Astrocyte (in vitro differentiated cells and primary cell): Measurements from ENCODE around the gene CCDC74A. TPM values are rescaled to one million over a fixed set of nuclear protein-coding genes. Genes with fewer than 3 reads are reported as not detected.
"Not testable (repeated sequence)": the region's sequence is repeated elsewhere in the genome, so short reads cannot be mapped to it uniquely, and the experiment has no call there.

Experiments
- DNase-seq: peaks from one replicate; pipeline ENCODE4 v3.0.0-alpha.2; 2010; ENCODE audit warnings: low read depth
- FAIRE-seq: peaks from 2 replicates; lab custom pipeline; 2011; peaks lifted over from hg19 to GRCh38; lab: Jason Lieb, UNC
- H2AFZ ChIP-seq: 2 replicates; pipeline ENCODE4 v1.6.0; 2012; ENCODE audit warnings: low read depth, low read length, inconsistent platforms
- H3K27ac ChIP-seq: 2 replicates; pipeline ENCODE4 v1.5.1; 2011; ENCODE audit warnings: low read depth, low read length, inconsistent platforms
- H3K27me3 ChIP-seq: 2 replicates; pipeline ENCODE4 v1.6.0; 2011; ENCODE audit warnings: low read length, inconsistent platforms; ENCODE audit not compliant: insufficient read depth
- H3K36me3 ChIP-seq: 2 replicates; pipeline ENCODE4 v1.5.1; 2011; ENCODE audit warnings: low read length, inconsistent platforms; ENCODE audit not compliant: insufficient read depth
- H3K4me1 ChIP-seq: 2 replicates; pipeline ENCODE4 v1.5.1; 2011; ENCODE audit warnings: low read length, inconsistent platforms; ENCODE audit not compliant: insufficient read depth
- H3K4me2 ChIP-seq: 2 replicates; pipeline ENCODE4 v1.6.0; 2012; ENCODE audit warnings: low read length, inconsistent platforms
- H3K4me3 ChIP-seq: 2 replicates; pipeline ENCODE4 v1.5.1; 2011; ENCODE audit warnings: low read depth, mild to moderate bottlenecking, low read length, inconsistent platforms; ENCODE audit not compliant: insufficient read depth
- H3K79me2 ChIP-seq: 2 replicates; pipeline ENCODE4 v1.6.0; 2012; ENCODE audit warnings: mild to moderate bottlenecking, low read length, inconsistent platforms; ENCODE audit not compliant: insufficient read depth
- H3K9ac ChIP-seq: 2 replicates; pipeline ENCODE4 v1.6.0; 2012; ENCODE audit warnings: mild to moderate bottlenecking, low read length, inconsistent platforms
- H3K9me3 ChIP-seq: 2 replicates; pipeline ENCODE4 v1.5.1; 2012; ENCODE audit warnings: low read depth, mild to moderate bottlenecking, low read length, inconsistent platforms; ENCODE audit not compliant: insufficient read depth
- H4K20me1 ChIP-seq: 2 replicates; pipeline ENCODE4 v1.6.0; 2012; ENCODE audit warnings: low read length, inconsistent platforms; ENCODE audit not compliant: insufficient read depth
- H3K27ac Mint-ChIP-seq: one replicate; pipeline ENCODE4 v1.8.0; 2021; ENCODE audit warnings: mild to moderate bottlenecking, mixed read lengths; ENCODE audit not compliant: unreplicated experiment
- H3K27me3 Mint-ChIP-seq: one replicate; pipeline ENCODE4 v1.8.0; 2021; ENCODE audit warnings: low read depth, mixed read lengths; ENCODE audit not compliant: unreplicated experiment
- H3K36me3 Mint-ChIP-seq: one replicate; pipeline ENCODE4 v1.8.0; 2021; ENCODE audit warnings: low read depth, mixed read lengths; ENCODE audit not compliant: unreplicated experiment
- H3K4me1 Mint-ChIP-seq: one replicate; pipeline ENCODE4 v1.8.0; 2021; ENCODE audit warnings: low read depth, mixed read lengths; ENCODE audit not compliant: unreplicated experiment
- H3K4me3 Mint-ChIP-seq: one replicate; pipeline ENCODE4 v1.8.0; 2021; ENCODE audit warnings: mild to moderate bottlenecking, moderate library complexity, mixed read lengths; ENCODE audit not compliant: unreplicated experiment
- H3K9me3 Mint-ChIP-seq: one replicate; pipeline ENCODE4 v1.8.0; 2021; ENCODE audit warnings: mild to moderate bottlenecking, mixed read lengths; ENCODE audit not compliant: unreplicated experiment
- EZH2 ChIP-seq: IDR thresholded peaks from 2 replicates; pipeline ENCODE4 v1.6.1; 2012; ENCODE audit warnings: mild to moderate bottlenecking, low read length, inconsistent platforms; ENCODE audit not compliant: insufficient read depth
- total RNA-seq: library from RNA; stranded (reverse); gene quantifications from 2 replicates; pipeline ENCODE4 v1.2.1, GENCODE V29; 2021
- TF ChIP-seq, protein P1 (sequence below): IDR thresholded peaks from 2 replicates; pipeline ENCODE4 v1.5.1; 2011; ENCODE audit warnings: low read depth, mild to moderate bottlenecking, inconsistent platforms, low read length, moderate library complexity; ENCODE audit not compliant: insufficient read depth

Gene CCDC74A
- total RNA-seq, 1 donor from 2014 or later, result 7.2 TPM

DNA sequence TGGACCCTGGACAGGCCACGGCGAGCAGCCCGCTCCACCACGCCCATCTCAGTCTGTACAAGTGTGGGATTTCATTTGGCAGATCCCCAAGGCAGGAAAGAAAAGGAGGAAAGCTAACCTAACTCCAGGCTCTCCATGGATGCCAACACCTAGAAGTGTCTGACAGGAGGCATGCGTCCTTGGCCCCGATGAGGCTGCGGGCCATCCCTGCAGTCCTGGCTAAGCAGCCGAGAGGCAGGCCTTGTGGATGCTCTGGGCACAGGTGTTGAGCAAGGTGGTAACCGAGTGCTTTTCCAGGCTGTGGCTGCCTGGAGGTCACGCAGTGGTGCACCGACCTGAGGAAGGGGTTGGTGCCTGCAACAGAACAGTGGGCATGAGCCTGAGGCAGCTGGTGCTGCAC lies 7.3 kb downstream of the CCDC74A start:
- not testable (repeated sequence) for H3K27me3 ChIP-seq, H3K27ac ChIP-seq, H3K27me3 Mint-ChIP-seq, H2AFZ ChIP-seq, H3K4me2 ChIP-seq, H3K4me3 Mint-ChIP-seq, H3K9me3 ChIP-seq, H3K4me1 Mint-ChIP-seq, DNase-seq, H3K36me3 ChIP-seq, H3K27ac Mint-ChIP-seq, FAIRE-seq, H3K9me3 Mint-ChIP-seq, H4K20me1 ChIP-seq, H3K9ac ChIP-seq, H3K4me3 ChIP-seq, H3K36me3 Mint-ChIP-seq, H3K4me1 ChIP-seq, H3K79me2 ChIP-seq

DNA sequence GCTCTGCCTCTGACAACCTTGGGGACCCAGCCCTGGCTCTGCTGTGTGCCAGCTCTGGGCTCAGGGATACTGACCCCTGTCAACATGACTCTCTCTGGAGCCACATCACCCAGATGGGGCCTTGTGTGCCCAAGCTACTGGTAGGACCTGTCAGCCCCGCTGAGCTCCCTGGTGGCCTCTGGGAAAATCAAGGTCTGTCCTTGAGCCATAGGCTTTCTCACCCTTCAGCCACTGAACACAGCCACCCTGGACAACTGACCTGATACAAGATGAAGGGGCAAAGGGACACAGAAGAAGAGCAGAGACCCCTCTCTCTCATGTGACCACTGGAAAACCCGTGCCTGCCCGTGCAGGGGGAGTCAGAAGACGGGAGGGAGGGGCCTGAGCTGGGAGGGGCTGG lies 7.8 kb downstream of the CCDC74A start:
- Mint-ChIP-seq H3K27me3 (peaks cover 3% of the 10 kb centered on the region), H3K27ac (no peak overlapping the region), H3K9me3 (no peaks in the 10 kb centered on the region), H3K4me1 (peaks cover 10% of the 10 kb centered on the region), H3K36me3 (no peaks in the 10 kb centered on the region), H3K4me3 (no peak overlapping the region)
- Histone ChIP-seq H4K20me1 (no peaks in the 10 kb centered on the region), H2AFZ (no peak overlapping the region), H3K9me3 (no peaks in the 10 kb centered on the region), H3K27ac (no peak overlapping the region), H3K4me3 (no peak overlapping the region), H3K36me3 (no peaks in the 10 kb centered on the region), H3K79me2 (no peaks in the 10 kb centered on the region), H3K4me1 (no peaks in the 10 kb centered on the region), H3K27me3 (no peaks in the 10 kb centered on the region), H3K9ac (no peak overlapping the region), H3K4me2 (no peak overlapping the region)
- DNase-seq (no peak), FAIRE-seq (no peak)
- TF ChIP-seq EZH2, result no peak
- TF ChIP-seq, protein P1, sequence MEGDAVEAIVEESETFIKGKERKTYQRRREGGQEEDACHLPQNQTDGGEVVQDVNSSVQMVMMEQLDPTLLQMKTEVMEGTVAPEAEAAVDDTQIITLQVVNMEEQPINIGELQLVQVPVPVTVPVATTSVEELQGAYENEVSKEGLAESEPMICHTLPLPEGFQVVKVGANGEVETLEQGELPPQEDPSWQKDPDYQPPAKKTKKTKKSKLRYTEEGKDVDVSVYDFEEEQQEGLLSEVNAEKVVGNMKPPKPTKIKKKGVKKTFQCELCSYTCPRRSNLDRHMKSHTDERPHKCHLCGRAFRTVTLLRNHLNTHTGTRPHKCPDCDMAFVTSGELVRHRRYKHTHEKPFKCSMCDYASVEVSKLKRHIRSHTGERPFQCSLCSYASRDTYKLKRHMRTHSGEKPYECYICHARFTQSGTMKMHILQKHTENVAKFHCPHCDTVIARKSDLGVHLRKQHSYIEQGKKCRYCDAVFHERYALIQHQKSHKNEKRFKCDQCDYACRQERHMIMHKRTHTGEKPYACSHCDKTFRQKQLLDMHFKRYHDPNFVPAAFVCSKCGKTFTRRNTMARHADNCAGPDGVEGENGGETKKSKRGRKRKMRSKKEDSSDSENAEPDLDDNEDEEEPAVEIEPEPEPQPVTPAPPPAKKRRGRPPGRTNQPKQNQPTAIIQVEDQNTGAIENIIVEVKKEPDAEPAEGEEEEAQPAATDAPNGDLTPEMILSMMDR, result no peak

DNA sequence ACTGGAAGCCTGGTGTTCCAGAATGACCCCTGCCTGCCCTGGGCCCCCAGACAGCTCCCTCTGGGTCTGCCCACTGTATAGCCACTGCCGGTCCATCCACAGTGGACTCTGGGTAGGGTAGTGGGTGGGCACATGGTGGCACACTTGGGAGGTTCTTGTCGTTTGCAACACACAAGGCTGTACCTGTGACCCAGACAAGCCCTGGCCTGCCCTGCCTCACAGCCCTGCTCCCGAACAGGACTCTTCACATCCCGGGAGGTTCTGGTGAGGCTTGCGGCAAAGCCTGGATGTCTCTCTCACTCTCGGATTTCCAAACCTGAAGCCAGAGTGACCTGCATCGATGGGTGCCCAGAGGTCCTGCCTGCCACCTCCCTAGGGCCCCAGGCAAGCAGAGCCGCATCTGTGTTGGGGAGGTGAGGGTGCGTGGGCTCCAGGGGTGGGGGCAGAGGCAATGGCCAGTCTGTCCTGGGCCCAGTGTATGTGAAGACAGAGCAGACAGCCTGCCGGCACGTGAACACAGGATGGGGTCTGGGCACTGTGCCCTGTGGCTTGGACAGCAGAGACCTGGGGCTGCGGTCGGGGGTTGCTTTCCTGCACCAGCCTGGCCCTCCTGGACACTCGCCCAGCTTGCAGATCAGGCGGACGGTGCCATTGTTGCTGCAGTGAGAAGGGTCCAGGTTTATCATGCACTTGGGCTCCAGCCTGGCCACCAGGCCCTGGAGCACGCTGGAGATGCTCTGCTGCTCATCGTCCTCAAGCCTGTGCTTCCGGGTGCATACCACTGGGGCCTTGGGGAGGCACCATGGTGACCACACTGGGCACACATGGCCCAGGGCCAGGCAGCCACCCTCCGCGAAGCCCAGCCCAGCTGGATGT lies 8.5 kb downstream of the CCDC74A start:
- H3K9ac ChIP-seq, H2AFZ ChIP-seq, H3K4me1 ChIP-seq, H3K27ac Mint-ChIP-seq, H3K36me3 ChIP-seq, H3K9me3 Mint-ChIP-seq, H4K20me1 ChIP-seq, H3K27ac ChIP-seq, H3K27me3 ChIP-seq, DNase-seq, H3K4me2 ChIP-seq, H3K79me2 ChIP-seq, H3K9me3 ChIP-seq, H3K4me3 ChIP-seq, H3K4me1 Mint-ChIP-seq, H3K36me3 Mint-ChIP-seq, FAIRE-seq, H3K27me3 Mint-ChIP-seq, H3K4me3 Mint-ChIP-seq: not testable (repeated sequence)

DNA sequence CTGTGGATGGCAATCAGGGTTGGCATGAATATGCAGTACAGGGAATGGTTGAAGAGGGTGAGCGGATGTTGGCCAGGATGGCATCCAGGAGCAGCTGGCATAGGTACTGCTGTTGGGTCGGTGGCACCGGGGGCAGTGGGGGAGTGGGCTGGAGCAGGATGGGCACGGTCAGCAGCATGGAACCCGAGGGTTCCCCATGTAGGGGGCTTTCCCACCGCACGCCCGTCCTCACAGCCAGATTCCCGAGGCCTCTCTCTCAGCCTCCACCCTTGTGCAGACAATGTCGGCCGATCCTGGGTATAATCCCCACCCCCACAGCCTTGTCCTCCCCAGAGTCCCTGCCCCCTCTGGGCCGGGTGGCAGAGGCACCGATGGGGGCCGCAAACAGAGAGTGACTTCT lies 9.2 kb downstream of the CCDC74A start:
- not testable (repeated sequence) for H3K27ac Mint-ChIP-seq, H3K9ac ChIP-seq, H3K4me3 ChIP-seq, H3K79me2 ChIP-seq, H3K27me3 Mint-ChIP-seq, H3K4me1 ChIP-seq, H3K36me3 ChIP-seq, H3K9me3 Mint-ChIP-seq, H3K4me2 ChIP-seq, H3K27ac ChIP-seq, H3K9me3 ChIP-seq, H3K4me3 Mint-ChIP-seq, H3K4me1 Mint-ChIP-seq, H3K27me3 ChIP-seq, DNase-seq, H2AFZ ChIP-seq, H4K20me1 ChIP-seq, FAIRE-seq, H3K36me3 Mint-ChIP-seq

DNA sequence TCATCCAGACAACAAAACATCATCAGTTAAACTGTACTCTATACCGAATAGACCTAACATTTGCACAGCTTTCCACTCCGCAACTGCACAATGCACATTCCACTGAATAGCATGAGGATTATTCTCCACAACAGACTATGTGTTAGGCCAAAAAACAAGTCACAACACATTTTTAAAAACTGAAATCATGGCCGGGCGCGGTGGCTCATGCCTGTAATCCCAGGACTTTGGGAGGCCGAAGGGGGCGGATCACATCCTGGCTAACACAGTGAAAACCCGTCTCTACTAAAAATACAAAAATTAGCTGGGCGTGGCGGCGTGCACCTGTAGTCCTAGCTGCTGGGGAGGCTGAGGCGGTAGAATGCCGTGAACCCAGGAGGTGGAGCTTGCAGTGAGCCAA lies 11.2 kb downstream of the CCDC74A start:
- not testable (repeated sequence) for H3K4me1 Mint-ChIP-seq, H3K4me3 ChIP-seq, H3K4me3 Mint-ChIP-seq, H3K27me3 Mint-ChIP-seq, H4K20me1 ChIP-seq, H3K36me3 ChIP-seq, H3K36me3 Mint-ChIP-seq, H3K27ac Mint-ChIP-seq, DNase-seq, H3K79me2 ChIP-seq, H3K9ac ChIP-seq, H3K4me2 ChIP-seq, H3K9me3 ChIP-seq, H3K27ac ChIP-seq, H3K27me3 ChIP-seq, FAIRE-seq, H2AFZ ChIP-seq, H3K9me3 Mint-ChIP-seq, H3K4me1 ChIP-seq
